ENCODE results near the gene NEGR1.

NEGR1 gene

DNA sequence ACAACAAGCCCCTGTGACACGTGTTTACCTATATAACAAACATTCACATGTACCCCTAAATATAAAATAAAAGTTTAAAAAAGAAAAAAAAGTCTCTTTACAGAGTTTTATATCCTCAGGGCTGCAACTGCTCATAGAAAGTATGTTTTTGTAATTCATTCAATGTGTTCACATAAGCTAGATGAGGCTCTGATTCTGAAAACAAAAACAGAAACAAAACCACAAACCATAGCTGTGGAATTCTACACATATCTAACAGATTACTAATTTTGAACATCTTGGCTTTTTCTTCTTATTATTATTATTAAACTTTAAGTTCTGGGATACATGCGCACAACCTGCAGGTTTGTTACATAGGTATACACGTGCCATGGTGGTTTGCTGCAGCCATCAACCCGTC, 621.9 kb downstream of the NEGR1 start:
- DNase-seq, result no peak

DNA sequence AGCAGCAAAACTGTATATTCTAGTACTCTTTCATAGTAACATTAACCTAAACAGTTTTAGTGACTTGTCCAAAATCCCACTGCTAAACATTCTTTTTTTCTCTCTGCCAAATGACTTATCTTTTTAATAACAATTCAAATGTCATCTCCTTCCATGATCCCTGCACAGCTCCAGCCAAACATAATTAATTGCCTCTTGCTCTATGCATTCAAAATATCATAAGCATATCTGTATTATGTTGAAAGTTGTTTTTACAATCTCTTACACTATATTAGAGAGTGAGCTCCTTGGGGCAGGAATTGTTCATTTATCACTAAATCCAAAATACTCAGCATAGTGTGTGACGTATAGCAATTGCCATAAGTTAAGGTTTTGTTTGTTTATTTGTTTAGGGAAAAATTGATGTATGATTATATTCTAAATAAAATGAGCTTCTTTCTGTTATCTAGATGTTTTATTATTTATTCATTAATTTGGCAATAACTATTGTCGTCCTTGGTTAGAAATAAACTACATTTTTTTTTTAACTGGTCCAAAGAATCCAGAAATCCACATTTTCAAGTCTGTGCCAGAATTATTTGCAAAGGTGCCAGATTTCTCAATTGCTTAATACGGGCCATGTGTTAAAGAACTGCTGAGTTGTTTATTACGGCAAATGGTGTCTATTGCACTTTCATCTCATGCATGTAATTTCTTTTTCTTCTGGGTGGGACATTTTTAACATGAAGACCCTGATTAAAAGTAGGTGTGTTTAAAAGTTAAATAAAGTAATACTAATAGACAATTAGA, 624.3 kb downstream of the NEGR1 start:
- no peak for DNase-seq

DNA sequence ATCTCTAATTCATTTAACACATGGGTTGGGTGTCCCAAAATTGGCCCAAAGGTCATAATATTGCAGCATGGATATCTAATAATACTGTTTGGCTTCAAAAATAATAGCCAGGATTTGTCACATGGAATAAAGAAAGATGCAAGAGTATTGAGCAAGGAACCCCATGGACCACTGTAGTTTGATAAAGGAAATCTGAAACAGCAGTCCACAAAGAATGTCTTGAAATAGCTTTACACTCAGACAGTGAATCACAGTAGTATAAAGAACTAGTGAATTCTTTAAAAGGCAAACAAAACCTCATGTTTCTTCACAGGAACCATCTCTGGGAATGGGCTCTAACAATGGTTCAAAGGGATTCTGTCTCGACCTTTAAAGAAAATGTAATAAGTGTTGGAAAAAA, 625.4 kb downstream of the NEGR1 start:
- no peak for DNase-seq

GRCh38 chr1:71655604-71656003, 626.7 kb downstream of the NEGR1 start:
- no peak for DNase-seq

- no peak for DNase-seq
Measured at GRCh38 chr1:71653952-71654351, 628.4 kb downstream of the NEGR1 start.

- no peak for DNase-seq
Measured at GRCh38 chr1:71651214-71651613, 631.1 kb downstream of the NEGR1 start.

- no peak for DNase-seq
Measured at GRCh38 chr1:71650119-71650518, 632.2 kb downstream of the NEGR1 start.

DNA sequence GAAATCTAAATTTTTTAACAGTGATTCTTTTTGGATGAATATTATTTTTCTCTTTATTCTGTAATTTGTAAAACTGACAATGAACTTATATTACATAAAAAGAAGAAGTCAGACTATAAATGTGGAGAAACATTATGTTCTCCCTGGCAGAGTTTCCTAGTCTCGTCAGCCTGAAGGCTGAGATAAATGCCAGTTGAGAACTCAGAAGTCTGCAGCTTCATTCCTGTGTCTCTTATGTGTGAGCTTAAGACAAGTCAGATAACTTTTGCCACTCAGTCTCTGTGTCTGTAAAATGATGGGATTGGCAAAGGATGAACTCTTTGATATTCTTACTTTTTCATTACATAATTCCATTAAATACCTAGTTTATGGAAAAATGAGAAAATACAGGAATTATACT, 632.7 kb downstream of the NEGR1 start:
- no peak for DNase-seq

DNA sequence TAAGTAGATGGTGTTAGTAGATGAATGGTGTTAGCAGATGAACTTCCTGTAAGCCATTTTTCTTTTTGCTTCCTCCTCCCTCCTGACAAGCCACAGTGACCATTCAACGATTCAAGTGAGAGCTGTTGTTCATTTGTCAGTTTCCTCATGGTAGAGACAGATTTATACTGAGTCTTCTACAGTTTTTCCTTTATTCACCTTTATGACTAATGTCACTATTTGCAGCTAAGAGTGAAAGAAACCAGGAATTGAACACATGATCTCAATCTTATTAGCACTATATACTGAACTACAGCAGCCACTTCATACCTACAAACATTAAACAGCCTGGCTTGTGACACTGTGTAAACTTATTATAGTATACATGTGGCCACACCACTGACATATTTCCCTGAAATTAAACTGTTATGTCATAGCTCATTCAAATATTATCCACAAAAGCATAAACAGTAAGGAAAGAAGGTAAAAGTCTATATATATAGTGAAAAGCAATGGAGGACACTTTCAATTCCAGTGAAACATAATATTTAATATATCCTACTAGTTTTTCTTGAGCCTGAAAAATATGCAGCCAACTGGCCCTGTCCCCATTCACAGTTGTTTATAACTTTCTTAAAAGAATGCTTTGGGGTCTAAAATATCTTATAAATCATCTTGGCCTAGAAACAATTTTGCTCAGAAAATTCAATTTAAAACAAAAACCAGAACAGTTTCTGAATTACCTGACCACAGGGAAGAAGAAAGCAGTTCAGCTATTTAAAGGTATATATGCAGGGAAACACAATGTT, 634.6 kb downstream of the NEGR1 start:
- no peak for DNase-seq

DNA sequence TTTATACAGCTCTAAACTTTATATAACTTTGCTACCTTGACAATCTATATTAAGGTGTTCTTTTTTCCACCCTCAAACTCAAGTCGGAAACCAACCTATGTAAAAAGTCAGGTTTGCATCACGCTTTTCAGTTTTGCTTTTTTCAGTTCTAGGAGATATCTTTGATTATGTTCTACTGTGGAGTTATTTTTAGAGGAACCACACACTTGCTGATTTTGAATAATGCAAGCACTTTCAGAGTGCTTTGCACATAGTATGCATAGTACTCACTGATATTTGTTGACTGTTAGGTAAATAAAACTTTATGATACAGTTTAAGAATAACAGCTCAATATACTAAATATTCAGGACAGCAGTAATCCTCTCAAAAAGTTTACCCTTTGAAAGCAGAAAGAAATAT, 637.3 kb downstream of the NEGR1 start:
- no peak for DNase-seq

DNA sequence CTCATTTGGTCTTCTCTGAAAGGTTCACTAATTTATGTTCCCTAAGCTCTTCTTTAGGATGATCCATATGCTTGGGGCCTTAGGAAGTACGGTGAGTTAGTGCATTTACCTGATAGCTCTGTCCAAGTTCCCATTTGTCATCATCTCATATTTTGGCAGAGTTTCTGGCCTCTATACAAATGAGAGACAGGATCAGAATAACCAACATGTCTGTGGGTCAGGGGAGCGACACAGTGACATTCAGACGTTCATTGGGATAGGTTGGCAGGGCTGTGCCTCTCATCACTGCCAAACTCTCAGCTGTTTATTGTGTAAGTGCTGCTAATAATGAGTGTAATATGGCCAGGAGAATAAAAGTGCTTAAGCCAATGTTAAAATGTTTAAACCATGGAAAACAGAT, 640.4 kb downstream of the NEGR1 start:
- no peak for DNase-seq

DNA sequence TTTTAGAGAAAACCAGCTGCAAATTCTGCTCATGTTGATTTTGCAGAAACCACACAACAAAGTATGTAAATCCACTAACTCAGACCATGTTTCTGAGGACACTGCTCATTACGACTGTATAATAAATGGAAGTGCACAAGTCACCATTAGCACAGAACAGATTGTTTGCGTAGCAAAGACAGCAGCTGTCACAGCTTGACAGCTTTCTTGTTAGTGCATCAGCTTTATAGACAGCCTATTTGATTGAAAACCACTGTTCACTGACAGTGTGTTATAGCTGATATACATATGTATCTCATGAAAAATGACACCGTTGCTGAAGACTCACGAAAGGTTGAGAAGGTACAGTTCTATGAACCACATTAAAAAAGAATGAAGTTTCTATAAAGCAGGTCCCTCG, 641.3 kb downstream of the NEGR1 start:
- no peak for DNase-seq

DNA sequence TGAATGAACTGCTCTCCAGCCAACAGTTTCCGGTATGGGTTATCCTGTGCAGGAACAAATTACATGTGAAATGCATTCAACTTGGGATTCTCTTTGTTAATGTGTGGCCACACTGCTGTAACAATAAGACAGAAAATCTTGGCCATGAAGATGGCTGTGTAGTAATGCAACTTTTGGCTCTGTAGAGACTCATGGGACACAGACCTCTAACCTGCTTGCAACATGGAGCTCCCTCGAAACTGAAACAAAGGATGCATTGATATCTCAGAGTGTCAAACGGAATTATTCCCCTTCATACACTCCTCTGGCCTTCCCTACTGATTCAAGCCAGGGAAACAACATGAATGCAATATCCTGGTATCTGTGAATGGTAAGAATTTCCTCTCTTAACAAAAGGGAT, 642.2 kb downstream of the NEGR1 start:
- DNase-seq, result no peak

DNA sequence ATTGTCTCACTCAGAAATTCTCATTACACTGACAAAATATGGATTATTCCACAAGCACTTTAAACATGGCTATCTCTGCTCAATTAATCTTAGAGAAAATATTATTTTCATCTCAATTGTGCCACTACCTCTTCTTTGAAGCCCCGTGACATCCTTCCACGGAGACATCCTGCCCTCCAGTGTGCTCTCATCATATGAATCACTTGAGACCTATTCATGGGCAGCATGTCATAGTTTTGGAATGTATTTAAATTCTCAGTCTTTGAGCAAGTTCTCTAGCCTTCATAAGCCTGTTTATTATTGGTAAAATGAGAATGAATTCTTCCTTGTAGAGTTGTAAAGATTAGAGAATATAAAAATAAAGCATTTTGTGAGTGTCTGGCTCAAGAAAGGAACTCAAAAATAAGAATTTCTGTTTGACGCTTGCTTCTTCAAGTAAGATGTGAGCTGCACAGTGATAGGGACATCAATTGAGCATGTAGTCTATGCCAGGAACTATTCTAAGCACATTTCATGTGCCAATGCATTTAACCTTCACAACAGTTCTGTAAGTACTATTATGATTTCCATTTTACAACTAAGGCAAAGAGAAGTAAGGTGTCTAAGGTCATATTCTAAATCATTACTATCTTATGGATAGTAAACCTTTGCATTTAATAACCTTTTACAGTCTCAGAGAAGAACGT, 644.1 kb downstream of the NEGR1 start:
- no peak for DNase-seq

GRCh38 chr1:71635568-71635967, 646.8 kb downstream of the NEGR1 start:
- no peak for DNase-seq

GRCh38 chr1:71634159-71634558, 648.2 kb downstream of the NEGR1 start:
- DNase-seq, result no peak

- no peak for DNase-seq
Measured at GRCh38 chr1:71630073-71630472, 652.3 kb downstream of the NEGR1 start.

GRCh38 chr1:71625004-71625403, 657.3 kb downstream of the NEGR1 start:
- no peak for DNase-seq

DNA sequence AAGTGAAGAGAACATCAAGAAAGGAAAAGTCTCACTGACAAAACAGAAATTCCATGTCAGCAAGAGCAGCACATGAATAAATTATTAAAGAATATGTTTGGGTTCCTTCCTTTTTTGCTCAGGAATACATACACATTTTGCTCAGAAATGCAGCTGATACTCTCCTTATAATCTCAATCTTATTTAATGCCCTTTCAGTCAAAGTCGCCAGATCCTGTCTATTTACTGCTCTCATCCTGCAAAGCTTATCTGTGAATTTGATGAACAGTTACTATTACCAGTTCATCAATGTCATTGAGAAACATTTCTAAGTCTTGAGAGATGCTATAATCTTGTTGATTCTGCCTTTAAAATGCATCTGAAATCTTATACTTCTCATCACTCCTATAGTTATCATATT, 658.5 kb downstream of the NEGR1 start:
- DNase-seq, result no peak

DNA sequence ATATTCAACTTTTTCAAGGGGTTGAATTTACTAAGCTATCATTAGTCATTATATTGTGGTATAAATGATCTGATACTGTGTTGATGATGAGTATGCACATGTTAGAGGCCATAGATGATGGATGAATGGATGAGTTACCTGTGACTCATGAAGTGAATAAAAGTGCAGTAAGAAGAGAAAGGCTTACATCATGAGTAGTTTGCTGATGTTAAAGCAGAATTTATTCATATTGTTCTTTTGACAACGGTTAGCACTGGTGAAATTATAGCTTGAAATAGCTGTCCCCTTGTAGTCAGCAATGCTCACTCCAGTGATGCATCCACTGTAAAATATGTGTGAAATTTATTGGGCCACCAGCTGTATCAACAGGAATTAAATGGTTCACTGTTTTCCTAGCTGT, 660.6 kb downstream of the NEGR1 start:
- no peak for DNase-seq

GRCh38 chr1:71618766-71619530, 663.4 kb downstream of the NEGR1 start:
- DNase-seq, result no peak

GRCh38 chr1:71618191-71618590, 664.1 kb downstream of the NEGR1 start:
- no peak for DNase-seq

DNA sequence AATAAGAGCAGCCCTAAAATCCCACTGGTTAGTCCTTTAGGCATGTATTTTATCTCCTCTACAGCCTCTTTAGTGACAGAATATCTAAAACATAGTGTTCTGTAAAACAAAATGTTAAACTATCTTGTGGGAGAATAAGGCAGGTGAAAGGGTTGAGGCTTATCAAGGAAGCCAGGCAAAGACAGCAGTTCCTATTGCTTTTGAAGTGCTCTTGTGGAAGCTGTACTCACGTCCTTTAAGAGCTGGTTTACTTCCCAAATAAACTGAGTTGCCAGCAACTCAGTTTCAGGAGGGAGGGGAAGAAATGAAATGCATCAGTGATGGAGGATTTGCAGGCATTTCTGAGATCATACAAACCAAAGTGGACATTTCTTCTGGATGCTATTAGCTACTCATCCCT, 671.9 kb downstream of the NEGR1 start:
- no peak for DNase-seq
